Measurements from ENCODE around the gene TNNI3K. TPM values are rescaled to one million over a fixed set of nuclear protein-coding genes. Genes with fewer than 3 reads are reported as not detected.

Gene TNNI3K
- polyA plus RNA-seq, 1 donor from 2014 or later: 3.5 TPM

DNA sequence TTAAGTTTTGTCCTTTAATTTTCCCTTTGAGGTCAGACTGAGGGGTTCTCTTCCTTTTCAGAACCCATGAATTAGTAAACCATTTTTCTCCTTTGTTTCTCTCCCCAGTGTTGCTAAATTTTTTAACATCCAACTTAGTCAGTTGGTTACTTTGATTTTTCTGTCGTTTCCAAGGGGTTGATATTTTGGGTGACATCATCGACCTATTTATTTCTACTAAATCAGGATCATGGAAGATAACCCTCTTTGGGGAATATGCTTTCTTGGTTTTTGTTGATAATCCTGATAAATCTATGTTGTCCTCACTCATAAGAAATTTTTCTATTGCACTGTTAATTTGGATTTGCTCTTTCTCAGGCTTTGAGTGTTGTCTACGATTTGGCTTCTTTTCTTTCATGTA is 236.3 kb downstream of the TNNI3K start:
- Histone ChIP-seq H3K4me2 (ENCODE audit: low read length) (no peak overlapping the region), H3K36me3 (ENCODE audit: insufficient read depth, low read length) (no peaks in the 10 kb centered on the region), H3K9ac (ENCODE audit: low read length) (no peak overlapping the region), H2AFZ (ENCODE audit: low read depth, low read length) (no peak overlapping the region), H3K27ac (ENCODE audit: low read length) (no peak overlapping the region), H3K9me3 (ENCODE audit: low read length) (no peaks in the 10 kb centered on the region), H3K4me3 (ENCODE audit: low read length) (no peak overlapping the region), H3F3A (ENCODE audit: insufficient read depth, low read length, poor library complexity, severe bottlenecking) (peaks cover 7% of the 10 kb centered on the region), H4K20me1 (ENCODE audit: insufficient read depth) (no peaks in the 10 kb centered on the region), H3K27me3 (ENCODE audit: insufficient read depth, low read depth, low read length) (no peaks in the 10 kb centered on the region), H3K9me2 (ENCODE audit: insufficient read depth, low read length) (no peaks in the 10 kb centered on the region), H3K79me2 (replicated peaks; ENCODE audit: insufficient read depth, low read length) (no peaks in the 10 kb centered on the region)
- TF ChIP-seq MXI1 (conservative IDR thresholded peaks at IDR 0.05; ENCODE audit: poor library complexity, severe bottlenecking) (no peak), POLR2AphosphoS5 (IDR thresholded peaks at IDR 0.05) (no peak), SMC3 (conservative IDR thresholded peaks at IDR 0.05; ENCODE audit: poor library complexity) (no peak), RAD21 (conservative IDR thresholded peaks at IDR 0.05) (no peak), EZH2 (IDR thresholded peaks at IDR 0.05; ENCODE audit: borderline replicate concordance, insufficient read depth, low read length, poor library complexity, severe bottlenecking) (no peak), EP300 (conservative IDR thresholded peaks at IDR 0.05; ENCODE audit: poor library complexity, severe bottlenecking) (no peak), TAF1 (IDR thresholded peaks at IDR 0.05; ENCODE audit: low read depth) (no peak)
- TF ChIP-seq, protein P1, sequence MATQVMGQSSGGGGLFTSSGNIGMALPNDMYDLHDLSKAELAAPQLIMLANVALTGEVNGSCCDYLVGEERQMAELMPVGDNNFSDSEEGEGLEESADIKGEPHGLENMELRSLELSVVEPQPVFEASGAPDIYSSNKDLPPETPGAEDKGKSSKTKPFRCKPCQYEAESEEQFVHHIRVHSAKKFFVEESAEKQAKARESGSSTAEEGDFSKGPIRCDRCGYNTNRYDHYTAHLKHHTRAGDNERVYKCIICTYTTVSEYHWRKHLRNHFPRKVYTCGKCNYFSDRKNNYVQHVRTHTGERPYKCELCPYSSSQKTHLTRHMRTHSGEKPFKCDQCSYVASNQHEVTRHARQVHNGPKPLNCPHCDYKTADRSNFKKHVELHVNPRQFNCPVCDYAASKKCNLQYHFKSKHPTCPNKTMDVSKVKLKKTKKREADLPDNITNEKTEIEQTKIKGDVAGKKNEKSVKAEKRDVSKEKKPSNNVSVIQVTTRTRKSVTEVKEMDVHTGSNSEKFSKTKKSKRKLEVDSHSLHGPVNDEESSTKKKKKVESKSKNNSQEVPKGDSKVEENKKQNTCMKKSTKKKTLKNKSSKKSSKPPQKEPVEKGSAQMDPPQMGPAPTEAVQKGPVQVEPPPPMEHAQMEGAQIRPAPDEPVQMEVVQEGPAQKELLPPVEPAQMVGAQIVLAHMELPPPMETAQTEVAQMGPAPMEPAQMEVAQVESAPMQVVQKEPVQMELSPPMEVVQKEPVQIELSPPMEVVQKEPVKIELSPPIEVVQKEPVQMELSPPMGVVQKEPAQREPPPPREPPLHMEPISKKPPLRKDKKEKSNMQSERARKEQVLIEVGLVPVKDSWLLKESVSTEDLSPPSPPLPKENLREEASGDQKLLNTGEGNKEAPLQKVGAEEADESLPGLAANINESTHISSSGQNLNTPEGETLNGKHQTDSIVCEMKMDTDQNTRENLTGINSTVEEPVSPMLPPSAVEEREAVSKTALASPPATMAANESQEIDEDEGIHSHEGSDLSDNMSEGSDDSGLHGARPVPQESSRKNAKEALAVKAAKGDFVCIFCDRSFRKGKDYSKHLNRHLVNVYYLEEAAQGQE (IDR thresholded peaks at IDR 0.05; ENCODE audit: borderline replicate concordance): no peak
- TF ChIP-seq, protein P2, sequence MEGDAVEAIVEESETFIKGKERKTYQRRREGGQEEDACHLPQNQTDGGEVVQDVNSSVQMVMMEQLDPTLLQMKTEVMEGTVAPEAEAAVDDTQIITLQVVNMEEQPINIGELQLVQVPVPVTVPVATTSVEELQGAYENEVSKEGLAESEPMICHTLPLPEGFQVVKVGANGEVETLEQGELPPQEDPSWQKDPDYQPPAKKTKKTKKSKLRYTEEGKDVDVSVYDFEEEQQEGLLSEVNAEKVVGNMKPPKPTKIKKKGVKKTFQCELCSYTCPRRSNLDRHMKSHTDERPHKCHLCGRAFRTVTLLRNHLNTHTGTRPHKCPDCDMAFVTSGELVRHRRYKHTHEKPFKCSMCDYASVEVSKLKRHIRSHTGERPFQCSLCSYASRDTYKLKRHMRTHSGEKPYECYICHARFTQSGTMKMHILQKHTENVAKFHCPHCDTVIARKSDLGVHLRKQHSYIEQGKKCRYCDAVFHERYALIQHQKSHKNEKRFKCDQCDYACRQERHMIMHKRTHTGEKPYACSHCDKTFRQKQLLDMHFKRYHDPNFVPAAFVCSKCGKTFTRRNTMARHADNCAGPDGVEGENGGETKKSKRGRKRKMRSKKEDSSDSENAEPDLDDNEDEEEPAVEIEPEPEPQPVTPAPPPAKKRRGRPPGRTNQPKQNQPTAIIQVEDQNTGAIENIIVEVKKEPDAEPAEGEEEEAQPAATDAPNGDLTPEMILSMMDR (IDR thresholded peaks at IDR 0.05; ENCODE audit: poor library complexity, severe bottlenecking): no peak

DNA sequence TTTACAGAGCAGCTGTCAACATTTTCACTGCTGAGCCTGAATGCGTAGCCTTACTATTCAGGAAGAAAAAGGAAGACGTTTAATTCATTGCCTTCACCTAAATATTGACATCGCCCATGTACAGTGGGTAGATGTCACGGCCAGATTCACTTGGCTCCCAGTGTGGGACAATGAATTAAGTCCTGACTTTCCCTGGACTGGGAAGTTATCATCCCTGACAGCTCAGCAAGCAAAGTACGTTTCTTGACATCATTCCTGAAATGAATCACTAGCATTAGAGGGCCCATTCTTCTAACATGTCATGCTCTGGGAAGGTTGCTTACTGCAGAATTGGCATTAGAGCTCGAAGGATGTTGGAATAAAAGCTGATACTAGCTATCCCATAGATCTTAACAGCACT is 239.4 kb downstream of the TNNI3K start:
- H3F3A ChIP-seq (ENCODE audit: insufficient read depth, low read length, poor library complexity, severe bottlenecking): peaks cover 7% of the 10 kb centered on the region
- H2AFZ ChIP-seq (ENCODE audit: low read depth, low read length): no peak overlapping the region

More for the DNA sequence above, 239.4 kb downstream of the TNNI3K start:
- H3K9me2 ChIP-seq (ENCODE audit: insufficient read depth, low read length): no peaks in the 10 kb centered on the region
- H4K20me1 ChIP-seq (ENCODE audit: insufficient read depth): no peaks in the 10 kb centered on the region
- H3K27ac ChIP-seq (ENCODE audit: low read length): peak overlapping the region; percentile 77
- H3K9me3 ChIP-seq (ENCODE audit: low read length): no peaks in the 10 kb centered on the region
- no peaks in the 10 kb centered on the region for H3K36me3 ChIP-seq (ENCODE audit: insufficient read depth, low read length)
- no peaks in the 10 kb centered on the region for H3K27me3 ChIP-seq (ENCODE audit: insufficient read depth, low read depth, low read length)
- peak overlapping the region; percentile 29 for H3K4me2 ChIP-seq (ENCODE audit: low read length)
- peak overlapping the region; percentile 34 for H3K9ac ChIP-seq (ENCODE audit: low read length)
- H3K79me2 ChIP-seq (replicated peaks; ENCODE audit: insufficient read depth, low read length): no peaks in the 10 kb centered on the region
- peak overlapping the region; percentile 45 for H3K4me3 ChIP-seq (ENCODE audit: low read length)
- TF ChIP-seq SMC3 (conservative IDR thresholded peaks at IDR 0.05; ENCODE audit: poor library complexity) (no peak), MXI1 (conservative IDR thresholded peaks at IDR 0.05; ENCODE audit: poor library complexity, severe bottlenecking) (no peak), TAF1 (IDR thresholded peaks at IDR 0.05; ENCODE audit: low read depth) (no peak), EZH2 (IDR thresholded peaks at IDR 0.05; ENCODE audit: borderline replicate concordance, insufficient read depth, low read length, poor library complexity, severe bottlenecking) (no peak), EP300 (conservative IDR thresholded peaks at IDR 0.05; ENCODE audit: poor library complexity, severe bottlenecking) (peak; percentile 98), POLR2AphosphoS5 (IDR thresholded peaks at IDR 0.05) (peak; percentile 90), RAD21 (conservative IDR thresholded peaks at IDR 0.05) (no peak)
- TF ChIP-seq, protein P2 (IDR thresholded peaks at IDR 0.05; ENCODE audit: poor library complexity, severe bottlenecking): no peak
- TF ChIP-seq, protein P1 (IDR thresholded peaks at IDR 0.05; ENCODE audit: borderline replicate concordance): peak; percentile 100

All from neural cell (in vitro differentiated cells).